GM12892 (cell line): ENCODE measurements around the gene FUT7.

Experiments
- DNase-seq: peaks from one replicate; pipeline ENCODE4 v3.0.0; 2011; ENCODE audit not compliant: insufficient read length
- FAIRE-seq: peaks from 2 replicates; lab custom pipeline; 2011; peaks lifted over from hg19 to GRCh38; lab: Jason Lieb, UNC
- POLR2A ChIP-seq: IDR thresholded peaks from 2 replicates; pipeline ENCODE4 v1.6.1; 2011; ENCODE audit warnings: low read depth, low read length, control low read depth
- POLR2AphosphoS5 ChIP-seq: IDR thresholded peaks from 2 replicates; pipeline ENCODE4 v1.6.1; 2011; ENCODE audit warnings: low read depth, low read length, control low read depth
- TAF1 ChIP-seq: IDR thresholded peaks from 2 replicates; pipeline ENCODE4 v1.6.1; 2011; ENCODE audit warnings: low read depth, mild to moderate bottlenecking, control low read depth, low read length, borderline replicate concordance

Gene FUT7

DNA sequence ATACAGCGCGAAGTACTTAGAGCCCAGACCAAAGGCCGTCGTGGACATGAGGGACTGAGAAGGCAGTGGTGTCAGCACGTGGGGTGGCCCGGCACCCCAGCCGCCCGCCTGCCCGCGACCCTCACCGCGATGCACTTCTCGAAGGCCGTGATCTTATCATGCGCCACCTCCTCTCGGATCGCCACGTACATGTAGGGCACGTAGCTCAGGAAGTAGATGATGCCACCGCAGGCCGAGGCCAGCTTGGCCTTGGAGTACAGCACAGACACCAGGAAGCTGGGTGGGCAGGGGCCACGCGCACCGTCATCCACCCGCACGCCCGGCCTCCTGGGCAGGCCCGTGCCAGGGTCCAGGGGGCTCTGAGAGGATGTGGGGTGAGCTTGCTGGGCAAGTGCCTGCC, 14.8 kb downstream of the FUT7 start:
- no peak for TF ChIP-seq TAF1
- no peak for TF ChIP-seq POLR2AphosphoS5
- TF ChIP-seq POLR2A: no peak
- FAIRE-seq (no peak), DNase-seq (no peak)

- DNase-seq (no peak), FAIRE-seq (no peak)
- no peak for TF ChIP-seq TAF1
- no peak for TF ChIP-seq POLR2A
- TF ChIP-seq POLR2AphosphoS5: no peak
Measured at GRCh38 chr9:137016436-137016835, 15.5 kb downstream of the FUT7 start.

- FAIRE-seq: no peak
- no peak for DNase-seq
- TF ChIP-seq POLR2AphosphoS5 (no peak), POLR2A (no peak), TAF1 (no peak)
Measured at GRCh38 chr9:137015976-137016375, 15.9 kb downstream of the FUT7 start.

DNA sequence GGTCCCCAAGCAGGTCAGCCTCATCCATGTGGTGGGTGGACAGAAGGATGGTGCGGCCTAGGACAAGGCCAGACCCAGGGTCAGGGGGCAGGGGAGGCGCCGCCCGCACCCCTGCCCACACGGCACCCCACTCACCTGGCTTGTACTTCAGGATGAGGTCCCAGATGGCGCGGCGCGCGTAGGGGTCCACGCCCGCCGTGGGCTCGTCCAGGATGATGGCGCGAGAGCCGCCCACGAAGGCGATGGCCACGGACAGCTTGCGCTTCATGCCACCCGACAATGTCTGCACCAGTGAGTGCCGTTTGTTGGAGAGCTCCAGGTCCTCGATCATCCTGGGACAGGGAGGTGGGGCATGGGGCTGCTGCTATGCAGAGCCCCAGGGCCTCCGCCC, 16.4 kb downstream of the FUT7 start:
- FAIRE-seq (no peak), DNase-seq (no peak)
- TF ChIP-seq TAF1 (no peak), POLR2AphosphoS5 (no peak), POLR2A (no peak)

DNA sequence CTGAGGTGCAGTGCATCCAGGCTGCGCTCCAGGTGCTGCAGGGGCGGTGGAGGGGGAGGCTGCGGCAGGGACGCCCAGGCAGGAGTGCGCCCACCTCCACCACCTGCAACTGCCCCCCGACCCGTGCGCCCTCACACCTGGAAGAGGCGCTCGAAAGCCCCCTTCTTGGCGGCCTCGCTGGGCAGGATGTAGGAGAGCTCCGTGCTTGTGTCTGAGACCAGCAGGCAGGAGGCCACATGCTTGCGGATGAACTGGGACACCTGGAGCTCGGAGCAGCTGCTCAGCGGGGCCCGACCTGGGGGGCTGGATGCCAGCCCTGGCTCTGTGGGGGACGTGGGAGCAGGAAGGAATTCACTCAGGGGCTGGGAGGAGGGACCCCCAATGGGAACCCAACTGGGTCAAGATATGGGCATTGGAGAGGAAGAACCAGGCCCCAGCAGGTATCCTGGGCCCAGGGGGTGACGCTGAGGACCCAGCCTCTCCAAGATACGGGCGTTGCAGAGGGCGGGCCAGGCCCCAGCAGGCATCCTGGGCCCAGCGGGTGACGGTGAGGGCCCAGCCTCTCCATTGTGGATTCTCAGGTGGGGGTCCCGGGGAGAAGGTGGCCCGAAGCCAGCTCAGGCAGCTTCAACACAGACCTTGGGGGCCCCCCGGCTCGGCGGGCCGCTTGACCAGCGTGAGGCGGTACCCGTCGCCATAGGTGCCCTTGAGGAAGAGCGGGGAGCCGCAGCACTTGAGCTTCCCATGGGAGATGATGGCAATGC, 16.9 kb downstream of the FUT7 start:
- no peak for TF ChIP-seq POLR2A
- FAIRE-seq (no peak), DNase-seq (no peak)

- no peak for FAIRE-seq
- no peak for TF ChIP-seq POLR2AphosphoS5
- no peak for TF ChIP-seq POLR2A
- no peak for TF ChIP-seq TAF1
- DNase-seq: no peak
Measured at GRCh38 chr9:137014166-137014565, 17.7 kb downstream of the FUT7 start.

DNA sequence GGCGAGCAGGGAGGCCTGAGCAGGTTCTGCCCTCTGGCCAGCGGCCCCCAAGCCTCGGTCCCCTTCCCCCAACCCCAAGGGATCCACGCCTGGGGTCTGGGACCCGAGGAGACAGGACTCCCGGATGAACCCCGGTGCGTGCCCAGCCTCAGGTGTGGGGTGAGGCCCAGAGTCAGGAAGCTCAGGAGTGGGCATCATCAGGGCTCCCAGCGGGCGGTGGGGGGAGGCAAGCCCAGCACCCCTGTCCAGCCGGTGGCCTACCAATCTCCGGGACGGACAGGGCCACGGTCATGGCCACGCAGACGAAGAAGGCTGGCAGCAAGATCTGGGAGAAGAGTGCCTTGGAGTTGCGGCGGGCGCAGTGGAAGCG, 18.3 kb downstream of the FUT7 start:
- FAIRE-seq: no peak
- DNase-seq: no peak
- no peak for TF ChIP-seq POLR2A
- TF ChIP-seq POLR2AphosphoS5: no peak
- no peak for TF ChIP-seq TAF1

DNA sequence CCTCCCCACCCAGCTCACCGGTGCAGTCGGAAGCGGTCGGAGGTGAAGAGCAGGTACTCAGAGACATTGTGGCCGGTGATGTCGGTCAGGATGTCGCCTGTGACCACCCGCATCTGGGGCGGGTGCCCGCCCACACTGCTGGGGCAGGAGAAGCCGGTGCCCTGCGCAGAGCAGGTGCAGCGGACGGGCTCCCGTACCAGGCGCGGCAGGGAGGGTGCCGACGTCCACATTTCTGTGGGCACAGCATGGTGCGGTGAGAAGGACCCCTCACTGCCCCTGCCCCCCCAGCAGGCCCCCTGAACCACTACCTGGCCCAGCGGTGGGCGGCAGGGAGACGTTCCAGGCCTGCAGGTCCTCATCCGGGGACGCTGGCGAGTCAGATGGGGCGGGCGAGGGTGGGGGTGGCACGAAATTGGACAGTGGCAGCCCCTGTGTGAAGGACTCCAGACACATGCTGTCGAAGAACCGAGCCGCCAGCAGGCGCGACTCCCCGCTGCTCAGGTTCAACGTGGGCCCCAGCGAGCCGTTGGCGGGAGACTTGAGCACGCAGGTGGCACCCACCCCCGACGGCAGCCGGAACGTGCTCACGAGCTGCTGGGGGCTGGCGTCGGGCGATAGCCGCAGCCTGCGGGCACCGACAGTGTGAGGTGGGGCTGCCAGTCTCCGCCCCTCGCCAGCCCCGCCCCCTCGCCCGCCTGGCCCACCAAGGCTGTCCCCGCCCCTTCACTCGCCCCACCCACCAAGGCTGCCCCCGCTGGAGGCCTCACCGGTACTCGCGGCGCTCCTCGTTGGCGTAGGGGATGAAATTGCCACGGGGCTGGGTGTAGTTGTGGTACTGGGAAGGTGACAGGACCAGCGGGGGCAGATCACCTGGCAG, 19.0 kb downstream of the FUT7 start:
- no peak for TF ChIP-seq POLR2A
- TF ChIP-seq TAF1: no peak
- TF ChIP-seq POLR2AphosphoS5: no peak
- no peak for FAIRE-seq
- no peak for DNase-seq

GRCh38 chr9:137011907-137012675, 19.8 kb downstream of the FUT7 start:
- FAIRE-seq: no peak
- TF ChIP-seq TAF1 (no peak), POLR2AphosphoS5 (no peak), POLR2A (no peak)
- no peak for DNase-seq

DNA sequence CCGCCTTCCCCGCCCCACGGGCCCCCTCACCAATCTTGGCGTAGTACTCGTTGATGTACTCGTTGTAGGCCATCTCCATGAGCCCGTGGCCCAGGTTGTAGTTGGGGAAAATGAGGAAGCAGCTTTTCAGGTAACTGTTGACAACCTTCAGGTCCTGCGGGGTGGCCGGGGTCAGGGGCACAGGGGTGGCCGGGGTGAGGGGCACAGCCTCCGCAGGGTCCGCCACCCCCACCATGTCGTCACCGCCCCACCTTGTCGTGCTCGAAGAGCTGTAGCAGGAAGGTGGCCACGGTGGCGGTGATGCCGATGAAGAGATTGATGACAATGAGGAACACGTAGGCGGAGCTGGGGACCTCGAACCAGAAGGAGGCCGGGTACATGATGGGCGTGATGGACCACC, 20.7 kb downstream of the FUT7 start:
- no peak for TF ChIP-seq POLR2A
- no peak for TF ChIP-seq TAF1
- no peak for TF ChIP-seq POLR2AphosphoS5
- FAIRE-seq: no peak
- no peak for DNase-seq
